Measurements from ENCODE around the gene EHD2.

EHD2 gene

DNA sequence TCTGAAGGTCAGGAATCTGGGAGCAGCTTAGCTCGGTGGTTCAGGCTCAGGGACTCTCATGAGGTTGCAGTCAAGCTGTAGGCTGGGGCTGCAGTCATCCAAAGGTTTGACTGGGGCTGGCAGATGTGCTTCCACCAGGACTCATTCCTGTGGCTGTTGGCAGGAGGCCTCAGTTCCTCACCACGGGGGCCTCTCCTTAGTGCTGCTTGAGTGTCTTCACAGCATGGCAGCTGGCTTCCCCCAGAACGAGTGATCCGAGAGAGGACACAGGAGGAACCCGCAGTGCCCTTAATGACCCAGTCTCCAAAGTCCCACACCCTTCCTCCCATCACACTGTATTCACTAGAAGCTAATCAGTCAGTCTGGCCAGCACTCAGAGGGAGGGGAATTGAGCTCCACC, 38.7 kb upstream of the EHD2 start:
- Histone ChIP-seq H3K27me3 (ENCODE audit: low read length) (no peaks in the 10 kb centered on the region), H3K36me3 (ENCODE audit: low read length) (no peaks in the 10 kb centered on the region), H3K4me3 (ENCODE audit: insufficient read depth, low read length, poor library complexity, severe bottlenecking) (no peak overlapping the region), H3K79me2 (ENCODE audit: insufficient read depth, low read length) (no peaks in the 10 kb centered on the region), H3K4me2 (ENCODE audit: low read depth, low read length, poor library complexity, severe bottlenecking) (no peak overlapping the region), H3K9me2 (replicated peaks; ENCODE audit: insufficient read depth, low read length) (no peaks in the 10 kb centered on the region), H4K20me1 (ENCODE audit: low read depth, low read length) (no peaks in the 10 kb centered on the region), H3K27ac (ENCODE audit: low read depth, low read length) (no peak overlapping the region), H3K9me3 (ENCODE audit: insufficient read depth, low read length) (no peaks in the 10 kb centered on the region), H3K9ac (ENCODE audit: low read length) (no peak overlapping the region), H3F3A (ENCODE audit: insufficient read depth) (no peaks in the 10 kb centered on the region), H2AFZ (ENCODE audit: low read depth, low read length, severe bottlenecking) (no peak overlapping the region)
- no peak for TF ChIP-seq EZH2phosphoT487 (conservative IDR thresholded peaks at IDR 0.05; ENCODE audit: low read length)
- TF ChIP-seq, protein P1, sequence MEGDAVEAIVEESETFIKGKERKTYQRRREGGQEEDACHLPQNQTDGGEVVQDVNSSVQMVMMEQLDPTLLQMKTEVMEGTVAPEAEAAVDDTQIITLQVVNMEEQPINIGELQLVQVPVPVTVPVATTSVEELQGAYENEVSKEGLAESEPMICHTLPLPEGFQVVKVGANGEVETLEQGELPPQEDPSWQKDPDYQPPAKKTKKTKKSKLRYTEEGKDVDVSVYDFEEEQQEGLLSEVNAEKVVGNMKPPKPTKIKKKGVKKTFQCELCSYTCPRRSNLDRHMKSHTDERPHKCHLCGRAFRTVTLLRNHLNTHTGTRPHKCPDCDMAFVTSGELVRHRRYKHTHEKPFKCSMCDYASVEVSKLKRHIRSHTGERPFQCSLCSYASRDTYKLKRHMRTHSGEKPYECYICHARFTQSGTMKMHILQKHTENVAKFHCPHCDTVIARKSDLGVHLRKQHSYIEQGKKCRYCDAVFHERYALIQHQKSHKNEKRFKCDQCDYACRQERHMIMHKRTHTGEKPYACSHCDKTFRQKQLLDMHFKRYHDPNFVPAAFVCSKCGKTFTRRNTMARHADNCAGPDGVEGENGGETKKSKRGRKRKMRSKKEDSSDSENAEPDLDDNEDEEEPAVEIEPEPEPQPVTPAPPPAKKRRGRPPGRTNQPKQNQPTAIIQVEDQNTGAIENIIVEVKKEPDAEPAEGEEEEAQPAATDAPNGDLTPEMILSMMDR (IDR thresholded peaks at IDR 0.05; ENCODE audit: insufficient read depth, low read length, poor library complexity, severe bottlenecking), result no peak

DNA sequence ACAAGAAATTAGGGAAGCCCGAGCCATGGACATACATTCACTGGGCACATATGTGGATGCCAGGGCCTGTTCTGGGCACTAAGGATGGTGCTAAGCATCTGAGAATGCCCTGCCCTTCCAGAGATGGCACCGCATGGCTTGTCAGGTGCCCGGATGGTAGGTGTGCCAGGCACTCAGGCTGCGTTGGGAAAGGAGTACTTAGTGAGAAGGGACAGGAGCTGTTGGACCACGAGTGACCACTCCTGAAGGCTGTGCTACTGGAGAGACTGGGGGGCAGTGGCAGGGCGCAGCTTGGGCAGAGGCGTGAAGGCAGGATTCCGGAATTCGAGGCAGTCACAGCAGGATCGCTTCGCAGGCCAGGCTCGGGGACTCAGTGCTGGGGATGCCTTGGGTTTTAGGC, 38.0 kb upstream of the EHD2 start:
- Histone ChIP-seq H3K27me3 (ENCODE audit: low read length) (no peaks in the 10 kb centered on the region), H3F3A (ENCODE audit: insufficient read depth) (no peaks in the 10 kb centered on the region), H3K79me2 (ENCODE audit: insufficient read depth, low read length) (no peaks in the 10 kb centered on the region), H3K9me2 (replicated peaks; ENCODE audit: insufficient read depth, low read length) (no peaks in the 10 kb centered on the region), H3K4me2 (ENCODE audit: low read depth, low read length, poor library complexity, severe bottlenecking) (no peak overlapping the region), H3K36me3 (ENCODE audit: low read length) (no peaks in the 10 kb centered on the region), H3K27ac (ENCODE audit: low read depth, low read length) (no peak overlapping the region), H2AFZ (ENCODE audit: low read depth, low read length, severe bottlenecking) (no peak overlapping the region), H3K4me3 (ENCODE audit: insufficient read depth, low read length, poor library complexity, severe bottlenecking) (no peak overlapping the region), H4K20me1 (ENCODE audit: low read depth, low read length) (no peaks in the 10 kb centered on the region), H3K9me3 (ENCODE audit: insufficient read depth, low read length) (no peaks in the 10 kb centered on the region), H3K9ac (ENCODE audit: low read length) (no peak overlapping the region)
- TF ChIP-seq, protein P1 (IDR thresholded peaks at IDR 0.05; ENCODE audit: insufficient read depth, low read length, poor library complexity, severe bottlenecking), result no peak
- no peak for TF ChIP-seq EZH2phosphoT487 (conservative IDR thresholded peaks at IDR 0.05; ENCODE audit: low read length)

DNA sequence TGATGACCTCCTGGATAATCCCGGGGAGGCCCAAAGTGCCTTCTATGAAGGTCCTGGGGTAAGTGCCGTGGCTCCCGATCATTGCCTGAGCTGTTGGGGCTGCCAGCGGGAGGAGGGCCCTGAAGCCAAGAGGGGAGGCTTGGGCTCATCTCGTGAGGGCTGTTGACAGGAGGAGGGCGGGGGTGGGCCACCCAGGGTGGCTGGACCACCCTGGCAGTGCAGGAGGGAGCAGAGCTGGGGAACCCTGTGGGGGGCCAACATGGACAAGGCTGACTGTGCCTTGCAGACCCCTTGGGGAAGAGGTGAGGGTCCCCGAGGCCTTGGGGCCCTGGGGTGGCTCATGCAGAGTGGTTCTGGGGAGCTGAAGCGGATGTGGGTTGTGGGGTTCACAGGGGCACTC, 37.4 kb upstream of the EHD2 start:
- Histone ChIP-seq H3K27ac (ENCODE audit: low read depth, low read length) (no peak overlapping the region), H3K4me2 (ENCODE audit: low read depth, low read length, poor library complexity, severe bottlenecking) (no peak overlapping the region), H3K4me3 (ENCODE audit: insufficient read depth, low read length, poor library complexity, severe bottlenecking) (no peak overlapping the region), H3K9me2 (replicated peaks; ENCODE audit: insufficient read depth, low read length) (no peaks in the 10 kb centered on the region), H3K9ac (ENCODE audit: low read length) (no peak overlapping the region), H2AFZ (ENCODE audit: low read depth, low read length, severe bottlenecking) (no peak overlapping the region), H3K36me3 (ENCODE audit: low read length) (no peaks in the 10 kb centered on the region), H3K27me3 (ENCODE audit: low read length) (no peaks in the 10 kb centered on the region), H3F3A (ENCODE audit: insufficient read depth) (no peaks in the 10 kb centered on the region), H3K79me2 (ENCODE audit: insufficient read depth, low read length) (no peaks in the 10 kb centered on the region), H3K9me3 (ENCODE audit: insufficient read depth, low read length) (no peaks in the 10 kb centered on the region), H4K20me1 (ENCODE audit: low read depth, low read length) (no peaks in the 10 kb centered on the region)
- no peak for TF ChIP-seq EZH2phosphoT487 (conservative IDR thresholded peaks at IDR 0.05; ENCODE audit: low read length)
- TF ChIP-seq, protein P1 (IDR thresholded peaks at IDR 0.05; ENCODE audit: insufficient read depth, low read length, poor library complexity, severe bottlenecking), result no peak

Data from SU-DHL-6 (cell line).